Measurements from ENCODE around the gene SERINC5.

- no peak for TF ChIP-seq CTCF (IDR thresholded peaks at IDR 0.05)
- no peak for TF ChIP-seq POLR2A (IDR thresholded peaks at IDR 0.05)
These were observed 64.9 kb downstream of the SERINC5 start for GRCh38 chr5:80190960-80191359.
